ENCODE measurements around the gene CTH.

- TF ChIP-seq POLR2A (IDR thresholded peaks at IDR 0.05) = no peak
- no peak for TF ChIP-seq CTCF (IDR thresholded peaks at IDR 0.05 in 4 of 5, conservative IDR thresholded peaks at IDR 0.05 in 1 of 5)
These were observed 1.9 kb upstream of the CTH start for GRCh38 chr1:70409136-70409535.

All from gastrocnemius medialis (tissue), 4 donors.